Keratinocyte (primary cell): ENCODE data around the gene MFSD11. TPM values are rescaled to one million over a fixed set of nuclear protein-coding genes. Genes with fewer than 3 reads are reported as not detected.

Source experiments
- DNase-seq: peaks from one replicate; pipeline ENCODE4 v3.0.0-alpha.2; 2011; ENCODE audit warnings: low read depth, missing footprints, low spot score
- FAIRE-seq: peaks from 2 replicates; lab custom pipeline; 2011; peaks lifted over from hg19 to GRCh38; lab: Jason Lieb, UNC
- H2AFZ ChIP-seq: 2 replicates; pipeline ENCODE4 v1.6.0; 2012; ENCODE audit warnings: low read length, control low read depth, inconsistent platforms; ENCODE audit not compliant: control insufficient read depth
- H3K27ac ChIP-seq: 2 replicates; pipeline ENCODE4 v1.5.1; 2011; ENCODE audit warnings: low read length; ENCODE audit not compliant: control insufficient read depth, insufficient read depth
- H3K27me3 ChIP-seq: 3 replicates; pipeline ENCODE4 v1.6.0; 2011; ENCODE audit warnings: low read length; ENCODE audit not compliant: control insufficient read depth, insufficient read depth; ENCODE audit errors: extremely low read depth
- H3K36me3 ChIP-seq, 2 experiments: 2 replicates in 1 of 2; 3 replicates in 1 of 2; pipeline ENCODE4 v1.5.1; 2011; ENCODE audit warnings: low read length in 2 of 2, mild to moderate bottlenecking in 1 of 2; ENCODE audit not compliant: control insufficient read depth in 2 of 2, insufficient read depth in 2 of 2; ENCODE audit errors: extremely low read depth in 1 of 2
- H3K4me1 ChIP-seq: 3 replicates; pipeline ENCODE4 v1.5.1; 2011; ENCODE audit warnings: low read length; ENCODE audit not compliant: control insufficient read depth, insufficient read depth; ENCODE audit errors: extremely low read depth
- H3K4me2 ChIP-seq: 3 replicates; pipeline ENCODE4 v1.6.0; 2011; ENCODE audit warnings: low read depth, low read length; ENCODE audit not compliant: control insufficient read depth, insufficient read depth; ENCODE audit errors: extremely low read depth
- H3K4me3 ChIP-seq, 3 experiments: fragments of 200-600 bp in 1 of 3; sonication (generic) in 1 of 3; 2 replicates in 2 of 3; 3 replicates in 1 of 3; pipeline ENCODE4 v1.5.1; 2011 to 2016; ENCODE audit warnings: low read length in 3 of 3, mild to moderate bottlenecking in 3 of 3, control low read depth in 2 of 3, inconsistent platforms in 1 of 3, low read depth in 1 of 3, mixed read lengths in 1 of 3, mixed run types in 1 of 3, moderate library complexity in 1 of 3; ENCODE audit not compliant: control insufficient read depth in 2 of 3, insufficient read depth in 2 of 3; ENCODE audit errors: extremely low read depth in 1 of 3
- H3K79me2 ChIP-seq: 2 replicates; pipeline ENCODE4 v1.6.0; 2012; ENCODE audit warnings: low read length; ENCODE audit not compliant: control insufficient read depth, insufficient read depth
- H3K9ac ChIP-seq: 3 replicates; pipeline ENCODE4 v1.6.0; 2011; ENCODE audit warnings: low read length; ENCODE audit not compliant: control insufficient read depth, insufficient read depth; ENCODE audit errors: extremely low read depth
- H3K9me1 ChIP-seq: 3 replicates; pipeline ENCODE4 v1.6.0; 2011; ENCODE audit warnings: low read length; ENCODE audit not compliant: control insufficient read depth, insufficient read depth; ENCODE audit errors: extremely low read depth
- H3K9me3 ChIP-seq: 2 replicates; pipeline ENCODE4 v1.5.1; 2012; ENCODE audit warnings: low read depth, low read length; ENCODE audit not compliant: control insufficient read depth
- H4K20me1 ChIP-seq: 3 replicates; pipeline ENCODE4 v1.6.0; 2011; ENCODE audit warnings: low read length; ENCODE audit not compliant: control insufficient read depth, insufficient read depth; ENCODE audit errors: extremely low read depth
- EZH2 ChIP-seq: IDR thresholded peaks from one replicate; pipeline ENCODE4 v1.6.1; 2012; ENCODE audit warnings: inconsistent platforms, mild to moderate bottlenecking, low read length, moderate library complexity
- dilution Hi-C: fragments of 300-500 bp; cut with MboI; formaldehyde crosslinking; loops from one replicate; pipeline ENCODE4 v1.7.0; 2020; ENCODE audit warnings: low sequenced_read_pairs; ENCODE audit not compliant: extremely low pct_ligation_motif_present
- polyA plus RNA-seq, 5 experiments: library from polyadenylated mRNA; depleted of rRNA in 3 of 5; stranded (reverse) in 3 of 5; stranded (forward) in 1 of 5; unstranded in 1 of 5; fragments of >200 nt; gene quantifications; 1 replicate in 1 of 5; 2 replicates in 3 of 5; 3 replicates in 1 of 5; pipeline versions ENCODE4 v1.2.1 to v1.2.3, GENCODE V29; 2011 to 2012; ENCODE audit warnings: missing spikeins in 2 of 5, low read depth in 1 of 5, low replicate concordance in 1 of 5
- TF ChIP-seq, protein P1 (sequence below), 3 experiments: IDR thresholded peaks in 1 of 3; conservative IDR thresholded peaks in 1 of 3; optimal IDR thresholded peaks in 1 of 3; 2 replicates in 2 of 3; 3 replicates in 1 of 3; pipeline versions ENCODE3 to v1.5.1; 2011; ENCODE audit warnings: low read length in 3 of 3, mild to moderate bottlenecking in 3 of 3, moderate library complexity in 2 of 3, control low read depth in 1 of 3, inconsistent platforms in 1 of 3; ENCODE audit not compliant: insufficient read depth in 2 of 3; ENCODE audit errors: extremely low read depth in 1 of 3

MFSD11 gene
- polyA plus RNA-seq, 1 donor (not counting 4 experiments of a cell fraction or from before 2014, with no cell fraction given), result 14.6 TPM

DNA sequence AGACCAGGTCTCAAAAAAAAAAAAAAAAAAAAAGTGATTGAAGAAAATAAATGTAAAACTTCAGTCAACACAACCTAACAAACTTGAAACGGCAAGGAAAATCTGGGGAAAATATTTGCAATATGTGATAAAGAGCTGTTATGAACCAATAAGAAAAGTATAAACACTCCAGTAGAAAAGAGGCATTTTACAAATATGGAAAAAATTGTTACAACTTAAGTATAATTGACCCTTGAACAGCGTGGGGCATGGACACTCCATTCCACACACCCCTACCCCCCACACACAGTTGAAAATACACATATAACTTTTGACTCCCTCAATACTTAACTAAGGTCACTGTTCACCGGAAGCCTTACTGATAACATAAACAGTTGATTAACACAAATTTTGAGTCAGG, 20.7 kb downstream of the MFSD11 start:
- no peak overlapping the region for H2AFZ ChIP-seq
- no peak overlapping the region for H3K27ac ChIP-seq
- H3K27me3 ChIP-seq, result no peaks in the 10 kb centered on the region
- H3K79me2 ChIP-seq, result no peaks in the 10 kb centered on the region
- DNase-seq, result no peak
- TF ChIP-seq, protein P1, sequence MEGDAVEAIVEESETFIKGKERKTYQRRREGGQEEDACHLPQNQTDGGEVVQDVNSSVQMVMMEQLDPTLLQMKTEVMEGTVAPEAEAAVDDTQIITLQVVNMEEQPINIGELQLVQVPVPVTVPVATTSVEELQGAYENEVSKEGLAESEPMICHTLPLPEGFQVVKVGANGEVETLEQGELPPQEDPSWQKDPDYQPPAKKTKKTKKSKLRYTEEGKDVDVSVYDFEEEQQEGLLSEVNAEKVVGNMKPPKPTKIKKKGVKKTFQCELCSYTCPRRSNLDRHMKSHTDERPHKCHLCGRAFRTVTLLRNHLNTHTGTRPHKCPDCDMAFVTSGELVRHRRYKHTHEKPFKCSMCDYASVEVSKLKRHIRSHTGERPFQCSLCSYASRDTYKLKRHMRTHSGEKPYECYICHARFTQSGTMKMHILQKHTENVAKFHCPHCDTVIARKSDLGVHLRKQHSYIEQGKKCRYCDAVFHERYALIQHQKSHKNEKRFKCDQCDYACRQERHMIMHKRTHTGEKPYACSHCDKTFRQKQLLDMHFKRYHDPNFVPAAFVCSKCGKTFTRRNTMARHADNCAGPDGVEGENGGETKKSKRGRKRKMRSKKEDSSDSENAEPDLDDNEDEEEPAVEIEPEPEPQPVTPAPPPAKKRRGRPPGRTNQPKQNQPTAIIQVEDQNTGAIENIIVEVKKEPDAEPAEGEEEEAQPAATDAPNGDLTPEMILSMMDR (optimal IDR thresholded peaks at IDR 0.05 in 1 of 3, IDR thresholded peaks at IDR 0.05 in 1 of 3, conservative IDR thresholded peaks at IDR 0.05 in 1 of 3; ENCODE audit: extremely low read depth in 1 of 3, insufficient read depth in 2 of 3, low read length in 3 of 3), result no peak
- TF ChIP-seq EZH2, result no peak
- peaks cover 14% of the 10 kb centered on the region for H3K4me1 ChIP-seq
- H3K4me3 ChIP-seq, result no peak overlapping the region
- no peaks in the 10 kb centered on the region for H3K9me1 ChIP-seq
- dilution Hi-C loops, result no loop called here
- H3K36me3 ChIP-seq, result no peaks in the 10 kb centered on the region
- FAIRE-seq, result no peak
- no peak overlapping the region for H3K4me2 ChIP-seq
- H3K9me3 ChIP-seq, result no peaks in the 10 kb centered on the region
- no peaks in the 10 kb centered on the region for H4K20me1 ChIP-seq
- no peak overlapping the region for H3K9ac ChIP-seq

DNA sequence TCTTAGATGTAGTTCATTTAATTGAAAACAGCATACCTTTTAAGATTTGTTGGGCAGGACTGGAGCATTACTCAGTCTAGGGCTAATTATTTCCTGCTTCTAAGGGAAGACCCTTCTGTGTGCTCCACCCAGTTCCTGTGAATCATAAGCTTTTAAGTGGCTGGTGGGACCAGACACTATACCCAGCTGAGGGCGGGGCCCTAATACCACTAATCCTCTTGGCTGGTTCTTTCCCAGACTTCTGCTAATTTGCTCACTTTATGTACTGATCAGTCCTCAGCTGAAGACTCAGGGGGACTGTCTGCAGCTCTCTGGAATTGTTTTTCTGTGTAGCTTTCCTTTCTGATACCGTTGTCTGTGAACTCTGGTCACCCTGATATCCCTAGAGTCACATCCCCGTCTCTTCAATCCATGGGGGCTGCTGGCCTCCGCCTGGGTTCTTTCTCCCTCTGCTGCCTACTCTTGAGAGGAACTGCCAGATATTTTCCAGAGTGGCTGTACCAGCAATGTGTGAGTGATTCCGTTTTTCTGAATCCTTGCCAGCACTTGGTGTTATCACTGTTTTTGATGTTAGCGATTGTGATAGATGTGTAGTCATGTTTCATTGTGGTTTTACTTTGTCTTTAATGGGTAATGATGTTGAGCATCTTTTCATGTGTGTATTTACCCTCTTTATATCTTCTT, 35.1 kb downstream of the MFSD11 start:
- H3K9me1 ChIP-seq, result no peaks in the 10 kb centered on the region
- peaks cover 11% of the 10 kb centered on the region for H3K4me1 ChIP-seq
- TF ChIP-seq EZH2, result no peak
- TF ChIP-seq, protein P1 (optimal IDR thresholded peaks at IDR 0.05 in 1 of 3, IDR thresholded peaks at IDR 0.05 in 1 of 3, conservative IDR thresholded peaks at IDR 0.05 in 1 of 3; ENCODE audit: extremely low read depth in 1 of 3, insufficient read depth in 2 of 3, low read length in 3 of 3), result peak in 1 of 3 experiments; percentile 7
- H3K27me3 ChIP-seq, result no peaks in the 10 kb centered on the region
- FAIRE-seq (peak; percentile 93), DNase-seq (peak; percentile 26)
- H4K20me1 ChIP-seq, result no peaks in the 10 kb centered on the region
- H3K79me2 ChIP-seq, result no peaks in the 10 kb centered on the region
- H3K4me3 ChIP-seq, result peak overlapping the region in 2 of 3 experiments; percentile 47 to 53
- peak overlapping the region; percentile 80 for H3K27ac ChIP-seq
- peaks cover 2 to 7% of the 10 kb centered on the region in 2 experiments for H3K36me3 ChIP-seq
- no peaks in the 10 kb centered on the region for H3K9me3 ChIP-seq
- H3K9ac ChIP-seq, result peak overlapping the region; percentile 70
- dilution Hi-C loops, result no loop called here
- H3K4me2 ChIP-seq, result peak overlapping the region; percentile 95
- H2AFZ ChIP-seq, result peak overlapping the region; percentile 88
